Mesothelial cell of epicardium (in vitro differentiated cells): ENCODE data around the gene TOPORS. TPM values are rescaled to one million over a fixed set of nuclear protein-coding genes. Genes with fewer than 3 reads are reported as not detected.

Experiments used
- DNase-seq, 2 experiments: peaks; one replicate each; pipeline ENCODE4 v3.0.0; 2021; ENCODE audit warnings: low spot score in 2 of 2; ENCODE audit not compliant: unreplicated experiment in 2 of 2
- H3K27ac Mint-ChIP-seq: 2 replicates; pipeline ENCODE4 v1.8.0; 2021; ENCODE audit warnings: mixed read lengths
- H3K27me3 Mint-ChIP-seq: 2 replicates; pipeline ENCODE4 v1.8.0; 2021; ENCODE audit warnings: low read depth, mixed read lengths
- H3K36me3 Mint-ChIP-seq: 2 replicates; pipeline ENCODE4 v1.8.0; 2021; ENCODE audit warnings: mixed read lengths
- H3K4me1 Mint-ChIP-seq: 2 replicates; pipeline ENCODE4 v1.8.0; 2021; ENCODE audit warnings: mixed read lengths
- H3K4me3 Mint-ChIP-seq: 2 replicates; pipeline ENCODE4 v1.8.0; 2021; ENCODE audit warnings: mild to moderate bottlenecking, moderate library complexity, mixed read lengths
- H3K9me3 Mint-ChIP-seq: 2 replicates; pipeline ENCODE4 v1.8.0; 2021; ENCODE audit warnings: mixed read lengths
- total RNA-seq: library from RNA; stranded (reverse); gene quantifications from 3 replicates; pipeline ENCODE4 v1.2.1, GENCODE V29; 2021
- TF ChIP-seq, protein P1 (sequence below): fragments of 200-600 bp; sonication (generic); IDR thresholded peaks from one replicate; pipeline ENCODE4 v1.5.0; 2021; ENCODE audit warnings: antibody characterized with exemption; ENCODE audit not compliant: unreplicated experiment

Gene TOPORS
- total RNA-seq, 1 donor from 2014 or later = 22.8 TPM

DNA sequence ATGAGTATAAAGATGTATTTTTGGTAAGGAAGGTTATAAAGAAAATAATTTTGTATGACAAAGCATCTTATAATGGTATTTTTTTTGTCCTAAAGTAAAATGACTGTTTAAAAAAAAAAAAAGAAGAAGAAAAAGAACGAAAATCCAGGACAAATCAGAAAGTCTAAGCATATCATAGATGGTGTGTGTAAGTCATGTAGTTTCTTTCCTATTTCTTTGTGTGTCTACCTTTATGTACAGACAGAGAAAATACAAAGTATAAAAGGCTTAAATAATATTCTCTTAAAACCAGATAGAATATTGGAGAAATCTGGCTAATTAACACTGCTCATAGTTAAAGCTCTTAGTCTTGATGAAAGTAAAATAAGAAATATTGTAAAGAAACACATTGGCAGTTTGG, 34.1 kb downstream of the TOPORS start:
- no peaks in the 10 kb centered on the region for H3K27me3 Mint-ChIP-seq
- no peak overlapping the region for H3K4me3 Mint-ChIP-seq
- H3K36me3 Mint-ChIP-seq = peaks cover 72% of the 10 kb centered on the region
- TF ChIP-seq, protein P1, sequence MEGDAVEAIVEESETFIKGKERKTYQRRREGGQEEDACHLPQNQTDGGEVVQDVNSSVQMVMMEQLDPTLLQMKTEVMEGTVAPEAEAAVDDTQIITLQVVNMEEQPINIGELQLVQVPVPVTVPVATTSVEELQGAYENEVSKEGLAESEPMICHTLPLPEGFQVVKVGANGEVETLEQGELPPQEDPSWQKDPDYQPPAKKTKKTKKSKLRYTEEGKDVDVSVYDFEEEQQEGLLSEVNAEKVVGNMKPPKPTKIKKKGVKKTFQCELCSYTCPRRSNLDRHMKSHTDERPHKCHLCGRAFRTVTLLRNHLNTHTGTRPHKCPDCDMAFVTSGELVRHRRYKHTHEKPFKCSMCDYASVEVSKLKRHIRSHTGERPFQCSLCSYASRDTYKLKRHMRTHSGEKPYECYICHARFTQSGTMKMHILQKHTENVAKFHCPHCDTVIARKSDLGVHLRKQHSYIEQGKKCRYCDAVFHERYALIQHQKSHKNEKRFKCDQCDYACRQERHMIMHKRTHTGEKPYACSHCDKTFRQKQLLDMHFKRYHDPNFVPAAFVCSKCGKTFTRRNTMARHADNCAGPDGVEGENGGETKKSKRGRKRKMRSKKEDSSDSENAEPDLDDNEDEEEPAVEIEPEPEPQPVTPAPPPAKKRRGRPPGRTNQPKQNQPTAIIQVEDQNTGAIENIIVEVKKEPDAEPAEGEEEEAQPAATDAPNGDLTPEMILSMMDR = no peak
- no peaks in the 10 kb centered on the region for H3K4me1 Mint-ChIP-seq
- no peak for DNase-seq
- H3K9me3 Mint-ChIP-seq = peaks cover 50% of the 10 kb centered on the region
- no peak overlapping the region for H3K27ac Mint-ChIP-seq

DNA sequence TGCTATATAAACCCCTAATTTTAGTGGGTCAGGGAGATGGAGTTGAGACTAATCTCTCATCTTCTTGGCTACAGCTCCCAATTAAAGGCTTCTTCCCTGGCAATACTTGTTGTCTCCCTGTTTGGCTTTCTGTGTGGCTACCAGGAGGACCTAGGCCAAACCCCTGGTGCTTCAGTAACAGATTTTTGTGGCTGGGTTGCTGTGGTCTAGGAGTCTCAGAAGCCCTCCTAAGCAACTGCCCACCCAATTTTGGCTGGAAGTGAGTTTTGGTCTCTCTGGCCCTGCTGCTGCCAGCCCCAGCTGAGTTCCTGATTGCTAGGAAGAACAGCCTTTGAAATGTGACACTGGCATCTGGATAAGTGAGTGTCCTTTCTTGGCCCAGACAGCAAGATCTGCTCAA, 36.1 kb downstream of the TOPORS start:
- TF ChIP-seq, protein P1 = no peak
- H3K36me3 Mint-ChIP-seq = peaks cover 56% of the 10 kb centered on the region
- no peaks in the 10 kb centered on the region for H3K27me3 Mint-ChIP-seq
- no peak for DNase-seq
- H3K27ac Mint-ChIP-seq = no peak overlapping the region
- H3K9me3 Mint-ChIP-seq = peaks cover 43% of the 10 kb centered on the region
- no peak overlapping the region for H3K4me3 Mint-ChIP-seq
- H3K4me1 Mint-ChIP-seq = no peaks in the 10 kb centered on the region

DNA sequence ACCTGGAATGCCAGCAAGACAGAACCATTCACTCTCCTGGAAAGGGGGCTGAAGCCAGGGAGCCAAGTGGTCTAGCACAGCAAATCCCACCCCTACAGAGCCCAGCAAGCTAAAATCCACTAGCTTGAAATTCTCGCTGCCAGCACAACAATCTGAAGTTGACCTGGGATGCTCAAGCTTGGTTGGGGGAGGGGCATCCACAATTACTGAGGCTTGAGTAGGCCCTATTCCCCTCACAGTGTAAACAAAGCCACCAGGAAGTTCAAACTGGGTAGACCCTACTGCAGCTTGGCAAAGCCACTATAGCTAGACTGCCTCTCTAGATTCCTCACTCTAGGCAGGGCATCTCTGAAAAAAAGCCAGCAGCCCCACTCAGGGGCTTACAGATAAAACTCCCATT, 43.7 kb downstream of the TOPORS start:
- Mint-ChIP-seq H3K36me3 (peaks cover 13% of the 10 kb centered on the region), H3K4me1 (no peaks in the 10 kb centered on the region), H3K4me3 (no peak overlapping the region), H3K9me3 (peaks cover 22% of the 10 kb centered on the region), H3K27ac (no peak overlapping the region), H3K27me3 (no peaks in the 10 kb centered on the region)
- DNase-seq = no peak
- TF ChIP-seq, protein P1 = no peak

DNA sequence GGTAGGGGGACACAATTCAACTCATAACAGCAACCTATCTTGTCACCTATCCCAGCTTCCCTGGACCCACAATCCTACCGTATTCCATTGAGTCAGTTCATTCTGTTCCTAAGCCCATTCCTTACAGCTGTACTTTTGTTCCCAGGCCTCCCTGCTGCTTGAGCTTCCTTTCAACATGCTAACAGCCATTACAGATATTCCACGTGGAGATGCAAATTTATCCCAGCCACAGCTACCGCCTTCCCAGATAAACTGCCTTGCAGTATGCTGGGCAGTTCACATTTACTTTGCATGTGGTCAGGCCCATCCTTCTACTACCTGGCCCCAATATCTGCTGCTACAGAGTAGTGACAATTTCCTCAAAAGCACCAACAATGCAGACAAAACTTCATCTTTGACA, 49.4 kb downstream of the TOPORS start:
- H3K4me1 Mint-ChIP-seq = no peaks in the 10 kb centered on the region
- TF ChIP-seq, protein P1 = no peak
- no peak for DNase-seq
- H3K9me3 Mint-ChIP-seq = peaks cover 7% of the 10 kb centered on the region
- no peaks in the 10 kb centered on the region for H3K27me3 Mint-ChIP-seq
- H3K4me3 Mint-ChIP-seq = no peak overlapping the region
- H3K27ac Mint-ChIP-seq = no peak overlapping the region
- H3K36me3 Mint-ChIP-seq = peaks cover 31% of the 10 kb centered on the region

DNA sequence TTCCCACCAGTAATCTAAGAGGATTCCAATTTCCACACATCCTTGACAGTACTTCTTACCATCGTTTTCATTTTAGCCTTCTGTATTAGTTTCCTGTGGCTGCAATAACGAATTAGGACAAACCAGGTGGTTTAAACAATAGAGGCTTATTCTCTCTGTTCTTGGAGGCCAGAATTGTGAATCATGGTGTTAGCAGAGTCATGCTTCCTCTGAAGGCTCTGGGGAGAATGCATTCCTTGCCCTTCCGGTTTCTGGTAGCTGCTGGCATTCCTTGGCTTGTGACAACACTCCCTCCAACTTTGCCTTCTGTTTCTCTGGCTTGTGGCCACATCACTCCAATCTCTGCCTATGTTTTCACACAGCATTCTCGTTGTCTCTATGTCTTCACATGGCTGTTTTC, 49.9 kb downstream of the TOPORS start:
- TF ChIP-seq, protein P1 = no peak
- H3K27me3 Mint-ChIP-seq = no peaks in the 10 kb centered on the region
- peaks cover 7% of the 10 kb centered on the region for H3K9me3 Mint-ChIP-seq
- H3K4me3 Mint-ChIP-seq = no peak overlapping the region
- DNase-seq = no peak
- no peaks in the 10 kb centered on the region for H3K4me1 Mint-ChIP-seq
- H3K27ac Mint-ChIP-seq = no peak overlapping the region
- H3K36me3 Mint-ChIP-seq = peaks cover 34% of the 10 kb centered on the region

DNA sequence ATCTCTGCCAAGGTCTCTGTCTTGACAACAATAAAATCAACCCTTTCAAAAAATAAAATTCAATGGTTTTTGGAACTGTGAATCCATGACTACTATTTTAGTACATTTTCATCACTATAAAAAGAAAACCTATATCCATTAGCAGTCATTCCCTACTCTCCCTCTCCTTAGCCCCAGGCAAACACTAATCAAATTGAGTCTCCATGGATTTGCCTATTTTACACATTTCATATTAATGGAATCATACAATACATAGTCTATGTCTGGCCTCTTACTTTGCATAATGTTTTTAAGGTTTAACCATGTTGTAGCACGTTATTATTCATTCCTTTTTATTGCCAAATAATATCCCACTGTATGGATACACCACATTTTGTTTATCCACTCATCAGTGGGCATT, 50.5 kb downstream of the TOPORS start:
- Mint-ChIP-seq H3K9me3 (peaks cover 7% of the 10 kb centered on the region), H3K36me3 (peaks cover 36% of the 10 kb centered on the region), H3K27ac (no peak overlapping the region), H3K27me3 (no peaks in the 10 kb centered on the region), H3K4me1 (no peaks in the 10 kb centered on the region), H3K4me3 (no peak overlapping the region)
- TF ChIP-seq, protein P1 = no peak
- no peak for DNase-seq
